B cell (primary cell): ENCODE measurements around the gene PLCL1. TPM values are rescaled to one million over a fixed set of nuclear protein-coding genes. Genes with fewer than 3 reads are reported as not detected.

Experiments
- ATAC-seq: fragments of 200-7000 bp; cut with Tn5 transposase; one replicate; pipeline ENCODE4 v1.10.0; 2021; ENCODE audit warnings: low read depth, mild to moderate bottlenecking, moderate number of reproducible peaks, moderate library complexity
- CTCF ChIA-PET: fragments of 350-600 bp; sonication (Branson Sonifier 250); formaldehyde crosslinking; loops from one replicate; lab custom pipeline; 2021; ENCODE audit warnings: antibody characterized with exemption, inconsistent platforms; lab: Charles Lee
- POLR2A ChIA-PET: fragments of 350-600 bp; sonication (Branson Sonifier 250); formaldehyde crosslinking; loops from one replicate; lab custom pipeline; 2021; ENCODE audit warnings: antibody characterized with exemption; lab: Charles Lee
- DNase-seq: peaks from one replicate; pipeline ENCODE4 v3.0.0; 2013
- H2AFZ ChIP-seq: 2 replicates; pipeline ENCODE4 v1.6.1; 2012; ENCODE audit warnings: mild to moderate bottlenecking, low read depth, low read length; ENCODE audit not compliant: insufficient read depth, poor library complexity, severe bottlenecking
- H3K27ac ChIP-seq, 2 donors: 1 replicate in 1 of 2; 2 replicates in 1 of 2; pipeline ENCODE4 v1.5.1; 2012 to 2013; ENCODE audit warnings: low read length in 2 of 2, mild to moderate bottlenecking in 2 of 2, moderate library complexity in 1 of 2
- H3K27me3 ChIP-seq, 4 experiments: fragments of 200-600 bp in 1 of 4; sonication (generic) in 1 of 4; replicated peaks in 1 of 4; 1 replicate in 2 of 4; 2 replicates in 2 of 4; pipeline versions ENCODE4 v1.6.1 to v1.7.0; 2013 to 2016; ENCODE audit warnings: low read length in 3 of 4, mild to moderate bottlenecking in 2 of 4, mixed read lengths in 1 of 4, moderate library complexity in 1 of 4; ENCODE audit not compliant: insufficient read depth in 4 of 4, control insufficient read depth in 3 of 4; ENCODE audit errors: control extremely low read depth in 1 of 4
- H3K36me3 ChIP-seq, 2 experiments: replicated peaks in 1 of 2; 1 replicate in 1 of 2; 2 replicates in 1 of 2; pipeline versions ENCODE4 v1.6.1 to v1.7.1; 2013; ENCODE audit warnings: low read length in 1 of 2; ENCODE audit not compliant: insufficient read depth in 2 of 2, control insufficient read depth in 1 of 2; ENCODE audit errors: control extremely low read depth in 1 of 2, extremely low read depth in 1 of 2
- H3K4me1 ChIP-seq, 2 donors: fragments of 200-600 bp in 1 of 2; sonication (generic) in 1 of 2; 1 replicate in 1 of 2; 2 replicates in 1 of 2; pipeline versions ENCODE4 v1.5.1 to v1.6.1; 2013 to 2017; ENCODE audit warnings: low read length in 2 of 2; ENCODE audit not compliant: control insufficient read depth in 2 of 2, insufficient read depth in 2 of 2
- H3K4me2 ChIP-seq: replicated peaks from 2 replicates; pipeline ENCODE3; 2012; ENCODE audit warnings: mild to moderate bottlenecking, low read depth, low read length; ENCODE audit not compliant: poor library complexity, severe bottlenecking
- H3K4me3 ChIP-seq, 5 experiments: fragments of 200-600 bp in 1 of 5; sonication (generic) in 1 of 5; 1 replicate in 3 of 5; 2 replicates in 2 of 5; pipeline versions ENCODE4 v1.5.1 to v1.7.0; 2011 to 2016; ENCODE audit warnings: low read length in 4 of 5, mild to moderate bottlenecking in 4 of 5, low read depth in 2 of 5, control low read depth in 1 of 5, moderate library complexity in 1 of 5; ENCODE audit not compliant: insufficient read depth in 1 of 5; ENCODE audit errors: control extremely low read depth in 1 of 5, extremely low read depth in 1 of 5
- H3K79me2 ChIP-seq: fragments of 200-600 bp; sonication (generic); one replicate; pipeline ENCODE4 v1.6.0; 2016; ENCODE audit warnings: low read length; ENCODE audit not compliant: control insufficient read depth, insufficient read depth
- H3K9ac ChIP-seq: fragments of 200-600 bp; sonication (generic); 2 replicates; pipeline ENCODE4 v1.6.1; 2017; ENCODE audit warnings: mild to moderate bottlenecking, low read length, moderate library complexity
- H3K9me3 ChIP-seq, 3 donors: one replicate each; pipeline versions ENCODE4 v1.6.1 to v1.7.1; 2013; ENCODE audit warnings: low read length in 2 of 3; ENCODE audit not compliant: control insufficient read depth in 2 of 3, insufficient read depth in 1 of 3; ENCODE audit errors: control extremely low read depth in 1 of 3
- H4K20me1 ChIP-seq: 2 replicates; pipeline ENCODE4 v1.6.0; 2012; ENCODE audit warnings: mild to moderate bottlenecking, low read length; ENCODE audit not compliant: insufficient read depth, control insufficient read depth, poor library complexity, severe bottlenecking
- H3K27ac Mint-ChIP-seq: one replicate; pipeline ENCODE4 v1.8.0; 2021; ENCODE audit warnings: mixed read lengths
- H3K27me3 Mint-ChIP-seq: one replicate; pipeline ENCODE4 v1.8.0; 2021; ENCODE audit warnings: mixed read lengths
- H3K4me1 Mint-ChIP-seq: one replicate; pipeline ENCODE4 v1.8.0; 2021; ENCODE audit warnings: mixed read lengths
- H3K4me3 Mint-ChIP-seq: one replicate; pipeline ENCODE4 v1.8.0; 2021; ENCODE audit warnings: mixed read lengths
- H3K9me3 Mint-ChIP-seq: one replicate; pipeline ENCODE4 v1.8.0; 2022; ENCODE audit warnings: mixed read lengths; ENCODE audit not compliant: insufficient read depth
- EZH2 ChIP-seq: IDR thresholded peaks from 2 replicates; pipeline ENCODE4 v1.6.1; 2012; ENCODE audit warnings: borderline replicate concordance, low read depth, mild to moderate bottlenecking, moderate library complexity, low read length; ENCODE audit not compliant: insufficient read depth, poor library complexity, severe bottlenecking
- WGBS: methylation state at CpG from one replicate; pipeline ENCODE4 v1.1.5; 2013; ENCODE audit warnings: missing lambda C conversion rate; ENCODE audit not compliant: insufficient coverage; 5-methylcytosine and 5-hydroxymethylcytosine counted together
- intact Hi-C: fragments of 100-400 bp; cut with micrococcal nuclease; formaldehyde crosslinking; loops from one replicate; pipeline ENCODE4 v1.10.0; 2022
- polyA plus RNA-seq: library from polyadenylated mRNA; depleted of rRNA; stranded (reverse); fragments of >200 nt; gene quantifications from 2 replicates; pipeline ENCODE4 v1.2.3, GENCODE V29; 2012
- total RNA-seq, 2 donors: library from RNA; stranded (reverse); fragments of 120-200 nt in 1 of 2; gene quantifications; 1 replicate in 1 of 2; 2 replicates in 1 of 2; pipeline versions ENCODE4 v1.2.3 to v1.2.4, GENCODE V29; 2013 to 2022
- TF ChIP-seq, protein P1 (sequence below): fragments of 200-600 bp; IDR thresholded peaks from one replicate; pipeline ENCODE4 v1.8.0; 2022; ENCODE audit warnings: antibody characterized with exemption, mild to moderate bottlenecking

PLCL1 gene
- total and polyA plus RNA-seq, 2 donors (not counting 1 experiment from before 2014, with no cell fraction given), result 0.07 to 0.25 TPM

DNA sequence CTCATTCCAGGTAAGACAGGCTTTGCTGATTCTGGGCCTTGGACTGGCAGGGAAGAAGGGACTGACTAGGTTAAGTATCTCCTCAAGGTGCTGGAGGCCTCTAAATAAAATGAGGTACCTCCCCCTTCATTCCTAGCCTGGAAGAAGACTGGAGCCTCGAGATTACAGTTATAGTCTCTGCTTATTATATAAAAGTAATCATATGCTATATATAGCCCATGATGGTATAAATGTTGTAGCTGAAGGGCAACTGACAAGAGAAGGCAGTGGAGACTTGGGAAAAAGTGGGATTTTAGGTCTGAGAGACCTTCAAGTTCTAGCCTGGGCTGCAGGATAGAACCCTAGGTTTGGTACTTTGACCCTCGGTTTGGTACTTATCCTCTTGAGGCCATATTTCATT lies 248.3 kb downstream of the PLCL1 start:
- POLR2A ChIA-PET, result no interaction called here
- H4K20me1 ChIP-seq, result no peaks in the 10 kb centered on the region
- no peaks in the 10 kb centered on the region for H3K27me3 Mint-ChIP-seq
- H3K9me3 ChIP-seq, result no peaks in the 10 kb centered on the region
- H2AFZ ChIP-seq, result no peak overlapping the region
- intact Hi-C loops, result no loop called here
- no peaks in the 10 kb centered on the region for H3K79me2 ChIP-seq
- no peaks in the 10 kb centered on the region for H3K4me1 ChIP-seq
- H3K4me2 ChIP-seq, result no peak overlapping the region
- H3K27ac ChIP-seq, result no peak overlapping the region
- CTCF ChIA-PET, result no interaction called here
- no peaks in the 10 kb centered on the region for H3K9me3 Mint-ChIP-seq
- no peak overlapping the region for H3K4me3 Mint-ChIP-seq
- H3K27me3 ChIP-seq, result no peaks in the 10 kb centered on the region
- no peak overlapping the region for H3K27ac Mint-ChIP-seq
- H3K36me3 ChIP-seq, result no peaks in the 10 kb centered on the region
- TF ChIP-seq, protein P1, sequence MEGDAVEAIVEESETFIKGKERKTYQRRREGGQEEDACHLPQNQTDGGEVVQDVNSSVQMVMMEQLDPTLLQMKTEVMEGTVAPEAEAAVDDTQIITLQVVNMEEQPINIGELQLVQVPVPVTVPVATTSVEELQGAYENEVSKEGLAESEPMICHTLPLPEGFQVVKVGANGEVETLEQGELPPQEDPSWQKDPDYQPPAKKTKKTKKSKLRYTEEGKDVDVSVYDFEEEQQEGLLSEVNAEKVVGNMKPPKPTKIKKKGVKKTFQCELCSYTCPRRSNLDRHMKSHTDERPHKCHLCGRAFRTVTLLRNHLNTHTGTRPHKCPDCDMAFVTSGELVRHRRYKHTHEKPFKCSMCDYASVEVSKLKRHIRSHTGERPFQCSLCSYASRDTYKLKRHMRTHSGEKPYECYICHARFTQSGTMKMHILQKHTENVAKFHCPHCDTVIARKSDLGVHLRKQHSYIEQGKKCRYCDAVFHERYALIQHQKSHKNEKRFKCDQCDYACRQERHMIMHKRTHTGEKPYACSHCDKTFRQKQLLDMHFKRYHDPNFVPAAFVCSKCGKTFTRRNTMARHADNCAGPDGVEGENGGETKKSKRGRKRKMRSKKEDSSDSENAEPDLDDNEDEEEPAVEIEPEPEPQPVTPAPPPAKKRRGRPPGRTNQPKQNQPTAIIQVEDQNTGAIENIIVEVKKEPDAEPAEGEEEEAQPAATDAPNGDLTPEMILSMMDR, result no peak
- no peak for TF ChIP-seq EZH2
- no peak overlapping the region for H3K9ac ChIP-seq
- ATAC-seq (no peak), DNase-seq (no peak)
- H3K4me3 ChIP-seq, result no peak overlapping the region
- WGBS, result no CpG with 5 or more reads among the region's 2 CpGs
- H3K4me1 Mint-ChIP-seq, result no peaks in the 10 kb centered on the region

DNA sequence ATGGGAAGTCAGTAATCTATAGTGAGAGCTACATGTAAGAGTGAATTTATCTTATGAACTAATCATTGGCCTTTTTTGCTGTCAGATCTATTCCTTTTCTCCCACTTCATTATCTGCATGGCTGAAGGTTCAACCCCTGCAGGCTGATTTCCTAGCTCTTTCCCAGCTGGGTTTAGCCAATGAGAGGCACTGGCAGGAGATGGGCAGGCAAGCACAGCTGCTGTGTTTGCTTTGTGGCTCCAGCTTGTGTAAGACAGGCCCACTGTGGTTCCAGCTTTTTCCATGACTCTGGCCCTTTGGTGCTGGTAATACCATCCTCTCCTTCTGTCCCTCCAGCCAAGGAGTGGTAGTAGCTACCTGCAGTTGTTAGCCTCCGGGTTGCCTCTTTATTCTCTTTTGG lies 248.8 kb downstream of the PLCL1 start:
- no peak overlapping the region for H3K9ac ChIP-seq
- DNase-seq, result no peak
- Mint-ChIP-seq H3K4me1 (no peaks in the 10 kb centered on the region), H3K4me3 (no peak overlapping the region), H3K9me3 (no peaks in the 10 kb centered on the region), H3K27ac (no peak overlapping the region), H3K27me3 (no peaks in the 10 kb centered on the region)
- no peaks in the 10 kb centered on the region for H3K27me3 ChIP-seq
- no peaks in the 10 kb centered on the region for H3K9me3 ChIP-seq
- POLR2A ChIA-PET, result no interaction called here
- TF ChIP-seq, protein P1, result no peak
- no peak for TF ChIP-seq EZH2
- no peak overlapping the region for H3K4me2 ChIP-seq
- H2AFZ ChIP-seq, result no peak overlapping the region
- no peak overlapping the region for H3K4me3 ChIP-seq
- CTCF ChIA-PET, result no interaction called here
- no peaks in the 10 kb centered on the region for H3K36me3 ChIP-seq
- intact Hi-C loops, result no loop called here
- H3K79me2 ChIP-seq, result no peaks in the 10 kb centered on the region
- no peak for ATAC-seq
- no peak overlapping the region for H3K27ac ChIP-seq
- WGBS, result no CpG with 5 or more reads among the region's 1 CpG
- no peaks in the 10 kb centered on the region for H3K4me1 ChIP-seq
- H4K20me1 ChIP-seq, result no peaks in the 10 kb centered on the region
